ENCODE results near the gene ARRDC4. TPM values are rescaled to one million over a fixed set of nuclear protein-coding genes. Genes with fewer than 3 reads are reported as not detected.

ARRDC4 gene
- total and polyA plus RNA-seq, 2 of the 8 experiments (the other 6 are each of a cell fraction or from before 2014, with no cell fraction given): 3.5 to 3.8 TPM

GRCh38 chr15:97962263-97962662 lies 1.8 kb downstream of the ARRDC4 start (continued):
- TF ChIP-seq CHD7 (IDR thresholded peaks at IDR 0.05; ENCODE audit: insufficient replicate concordance, low read length): no peak
- TF ChIP-seq KDM4A (IDR thresholded peaks at IDR 0.05; ENCODE audit: low read depth, low read length, severe bottlenecking): no peak
- no peak for TF ChIP-seq TEAD4 (IDR thresholded peaks at IDR 0.05; ENCODE audit: low read depth, low read length)
- no peak for TF ChIP-seq RNF2 (IDR thresholded peaks at IDR 0.05; ENCODE audit: borderline replicate concordance, low read depth, low read length, missing control alignments, poor library complexity, severe bottlenecking)
- TF ChIP-seq CEBPB (IDR thresholded peaks at IDR 0.05; ENCODE audit: low read depth, low read length): no peak
- no peak for TF ChIP-seq SIRT6 (IDR thresholded peaks at IDR 0.05; ENCODE audit: low read length)
- TF ChIP-seq TBP (IDR thresholded peaks at IDR 0.05; ENCODE audit: low read depth, low read length): no peak
- no peak for TF ChIP-seq SAP30 (IDR thresholded peaks at IDR 0.05; ENCODE audit: insufficient read depth, insufficient replicate concordance, low read length)
- no peak for TF ChIP-seq RAD21 (IDR thresholded peaks at IDR 0.05 in 1 of 2, conservative IDR thresholded peaks at IDR 0.05 in 1 of 2; ENCODE audit: low read depth in 2 of 2, low read length in 2 of 2)

Measured in H1 (cell line).